ENCODE measurements around the gene HTR6.

Gene HTR6

DNA sequence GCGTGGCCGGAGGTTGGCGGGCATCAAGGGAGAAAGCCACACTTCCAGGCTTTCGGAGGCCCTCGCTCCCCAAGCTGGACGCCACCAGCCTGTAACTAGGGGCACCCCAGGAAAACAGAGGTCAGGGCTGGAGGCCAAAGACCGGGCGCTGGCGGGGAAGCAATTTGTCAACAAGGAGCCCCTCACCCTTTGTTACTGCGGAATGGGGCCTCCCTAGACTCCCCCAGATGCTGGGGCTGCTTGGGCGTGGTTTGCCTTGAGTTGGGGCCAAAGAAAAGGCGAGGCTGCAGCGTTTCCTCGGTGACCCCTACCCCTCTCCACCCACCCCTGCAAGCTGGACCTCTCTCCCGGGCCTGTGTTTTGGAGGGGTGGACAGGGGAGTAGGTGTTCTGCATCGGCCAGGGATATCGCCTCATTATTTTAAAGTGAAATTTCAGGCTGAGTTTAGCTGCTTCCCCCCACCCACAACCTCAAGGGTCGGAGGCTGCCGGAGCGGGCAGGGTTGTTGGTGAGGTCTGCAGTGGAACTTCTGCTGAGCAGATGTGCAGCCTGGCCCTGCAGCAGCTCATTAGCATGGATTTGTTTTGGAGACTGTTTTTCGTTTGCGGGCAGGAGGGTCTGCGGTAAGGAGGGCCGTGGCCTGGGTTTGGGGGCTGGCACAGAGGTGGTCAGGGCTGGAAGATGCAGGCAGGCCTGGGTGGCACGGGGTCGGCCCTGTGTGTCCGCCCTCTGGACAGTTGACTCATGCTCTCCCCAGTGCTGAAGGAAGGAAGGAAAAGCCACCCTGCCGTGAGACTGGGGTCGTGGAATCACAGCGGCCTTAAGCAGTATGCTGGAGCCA, 19.0 kb upstream of the HTR6 start:
- TF ChIP-seq POU2F2 (IDR thresholded peaks at IDR 0.05; ENCODE audit: low read depth, low read length) = no peak
- DNase-seq (ENCODE audit: insufficient read length, low spot score) (no peak), FAIRE-seq (peak; percentile 79)

DNA sequence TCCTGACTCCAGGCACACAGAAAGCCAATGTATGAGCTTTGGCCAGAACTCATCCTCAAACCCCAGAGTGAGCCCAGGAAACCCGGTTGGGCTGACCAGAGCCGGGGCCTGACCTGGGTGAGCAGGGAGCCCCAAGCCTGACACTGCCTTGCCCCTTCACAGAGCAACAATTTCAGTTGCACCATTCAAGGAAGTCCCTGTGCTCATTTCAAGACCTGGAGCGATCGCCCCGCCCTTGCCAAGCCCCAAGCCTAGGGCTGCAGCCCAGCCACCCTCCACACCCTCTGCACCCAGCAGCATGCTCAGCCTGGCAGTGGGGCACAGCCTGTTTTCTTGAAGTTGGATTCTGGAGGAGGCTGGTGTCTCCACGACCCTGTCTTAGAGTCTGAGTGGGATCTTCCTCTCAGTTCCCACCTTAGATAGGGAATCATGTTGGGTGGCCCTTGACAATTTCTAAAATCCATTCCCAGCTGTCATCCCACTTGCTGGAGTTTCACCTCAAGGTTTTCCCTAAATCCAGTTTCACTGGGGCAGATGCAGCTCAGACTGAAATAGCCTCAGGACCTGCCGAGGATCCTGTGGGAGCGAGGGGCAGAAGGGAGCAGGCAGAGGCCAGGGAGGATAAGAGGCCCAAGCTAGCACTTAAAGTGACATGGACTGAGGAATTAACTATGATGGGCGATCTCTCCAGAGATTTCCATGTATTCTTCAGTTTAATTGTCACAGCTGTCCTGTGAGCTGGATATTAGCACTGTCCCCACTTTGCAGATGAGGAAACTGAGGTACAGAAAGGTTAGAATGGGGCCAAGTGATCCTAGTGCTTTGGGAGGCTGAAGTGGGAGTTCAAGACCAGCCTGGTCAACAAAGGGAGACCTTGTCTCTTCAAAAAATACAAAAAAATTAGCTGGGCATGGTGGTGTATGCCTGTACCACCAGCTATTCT, 18.0 kb upstream of the HTR6 start:
- FAIRE-seq = peak; percentile 81
- peak; percentile 58 for DNase-seq (ENCODE audit: insufficient read length, low spot score)
- TF ChIP-seq POU2F2 (IDR thresholded peaks at IDR 0.05; ENCODE audit: low read depth, low read length) = no peak
- TF ChIP-seq SPI1 (IDR thresholded peaks at IDR 0.05; ENCODE audit: low read depth, low read length) = no peak
- no peak for TF ChIP-seq POLR2A (IDR thresholded peaks at IDR 0.05; ENCODE audit: low read depth, low read length)
- TF ChIP-seq PAX5 (IDR thresholded peaks at IDR 0.05; ENCODE audit: insufficient read depth, low read length, severe bottlenecking) = no peak
- no peak for TF ChIP-seq POLR2AphosphoS5 (IDR thresholded peaks at IDR 0.05; ENCODE audit: low read depth, low read length)
- no peak for TF ChIP-seq TAF1 (IDR thresholded peaks at IDR 0.05; ENCODE audit: low read depth, low read length)

DNA sequence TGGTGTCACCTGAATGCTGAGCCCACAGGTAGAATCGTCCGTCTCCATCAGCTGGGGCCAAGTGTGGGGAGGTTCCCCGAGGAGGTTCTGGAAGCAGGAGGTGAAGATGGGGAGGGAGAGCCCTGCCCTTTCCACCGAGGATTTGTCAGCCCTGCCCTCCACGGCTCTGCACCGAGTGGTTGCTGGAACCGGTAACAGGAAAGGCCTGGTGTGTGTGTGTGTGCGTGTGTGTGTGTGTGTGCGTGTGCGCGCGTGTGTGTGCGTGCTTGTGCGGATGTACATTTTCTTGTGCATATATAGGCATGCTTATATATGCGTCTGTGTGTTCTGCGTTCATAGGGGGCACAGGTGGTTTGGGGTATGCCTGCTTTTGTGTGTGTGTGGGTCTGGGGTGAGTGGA, 17.0 kb upstream of the HTR6 start:
- TF ChIP-seq POLR2AphosphoS5 (IDR thresholded peaks at IDR 0.05; ENCODE audit: low read depth, low read length) = no peak
- no peak for TF ChIP-seq TAF1 (IDR thresholded peaks at IDR 0.05; ENCODE audit: low read depth, low read length)
- no peak for TF ChIP-seq SPI1 (IDR thresholded peaks at IDR 0.05; ENCODE audit: low read depth, low read length)
- TF ChIP-seq POLR2A (IDR thresholded peaks at IDR 0.05; ENCODE audit: low read depth, low read length) = no peak
- TF ChIP-seq PAX5 (IDR thresholded peaks at IDR 0.05; ENCODE audit: insufficient read depth, low read length, severe bottlenecking) = no peak
- no peak for TF ChIP-seq POU2F2 (IDR thresholded peaks at IDR 0.05; ENCODE audit: low read depth, low read length)
- no peak for DNase-seq (ENCODE audit: insufficient read length, low spot score)
- no peak for FAIRE-seq

DNA sequence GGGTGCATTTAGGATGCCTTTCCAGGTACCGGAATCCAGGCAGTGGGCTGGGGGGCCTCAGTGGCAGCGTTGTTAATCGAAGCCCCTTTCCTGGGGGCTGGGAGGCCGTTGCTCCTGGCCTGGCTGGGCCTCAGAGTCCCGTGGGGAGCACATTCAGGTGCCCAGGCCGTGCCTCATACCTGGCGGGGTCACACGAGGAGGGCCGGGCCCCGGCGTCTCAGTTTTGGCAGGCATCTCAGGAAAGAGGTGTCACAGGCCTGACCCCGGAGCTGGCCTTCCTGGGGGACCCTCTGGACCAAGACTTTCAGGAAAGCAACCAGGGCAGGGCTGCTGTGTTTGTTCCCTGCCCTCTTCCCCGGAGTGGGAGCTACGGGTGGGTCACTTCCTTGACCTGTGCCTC, 16.4 kb upstream of the HTR6 start:
- no peak for DNase-seq (ENCODE audit: insufficient read length, low spot score)
- TF ChIP-seq POU2F2 (IDR thresholded peaks at IDR 0.05; ENCODE audit: low read depth, low read length) = no peak
- FAIRE-seq = no peak

- FAIRE-seq = no peak
- DNase-seq (ENCODE audit: insufficient read length, low spot score) = no peak
- TF ChIP-seq POU2F2 (IDR thresholded peaks at IDR 0.05; ENCODE audit: low read depth, low read length) (no peak), POLR2A (IDR thresholded peaks at IDR 0.05; ENCODE audit: low read depth, low read length) (no peak), SPI1 (IDR thresholded peaks at IDR 0.05; ENCODE audit: low read depth, low read length) (no peak), TAF1 (IDR thresholded peaks at IDR 0.05; ENCODE audit: low read depth, low read length) (no peak), POLR2AphosphoS5 (IDR thresholded peaks at IDR 0.05; ENCODE audit: low read depth, low read length) (no peak), PAX5 (IDR thresholded peaks at IDR 0.05; ENCODE audit: insufficient read depth, low read length, severe bottlenecking) (no peak)
Measured at GRCh38 chr1:19648689-19649088, 16.0 kb upstream of the HTR6 start.

GRCh38 chr1:19650416-19651140, 14.1 kb upstream of the HTR6 start:
- FAIRE-seq (no peak), DNase-seq (ENCODE audit: insufficient read length, low spot score) (no peak)
- TF ChIP-seq POLR2A (IDR thresholded peaks at IDR 0.05; ENCODE audit: low read depth, low read length) (no peak), POU2F2 (IDR thresholded peaks at IDR 0.05; ENCODE audit: low read depth, low read length) (no peak), SPI1 (IDR thresholded peaks at IDR 0.05; ENCODE audit: low read depth, low read length) (no peak), POLR2AphosphoS5 (IDR thresholded peaks at IDR 0.05; ENCODE audit: low read depth, low read length) (no peak), TAF1 (IDR thresholded peaks at IDR 0.05; ENCODE audit: low read depth, low read length) (no peak), PAX5 (IDR thresholded peaks at IDR 0.05; ENCODE audit: insufficient read depth, low read length, severe bottlenecking) (no peak)

- TF ChIP-seq TAF1 (IDR thresholded peaks at IDR 0.05; ENCODE audit: low read depth, low read length) (no peak), POLR2A (IDR thresholded peaks at IDR 0.05; ENCODE audit: low read depth, low read length) (no peak), SPI1 (IDR thresholded peaks at IDR 0.05; ENCODE audit: low read depth, low read length) (no peak), POLR2AphosphoS5 (IDR thresholded peaks at IDR 0.05; ENCODE audit: low read depth, low read length) (no peak), PAX5 (IDR thresholded peaks at IDR 0.05; ENCODE audit: insufficient read depth, low read length, severe bottlenecking) (no peak), POU2F2 (IDR thresholded peaks at IDR 0.05; ENCODE audit: low read depth, low read length) (no peak)
- peak; percentile 59 for DNase-seq (ENCODE audit: insufficient read length, low spot score)
- FAIRE-seq = peak; percentile 35
Measured at GRCh38 chr1:19651141-19651737, 13.4 kb upstream of the HTR6 start.

- TF ChIP-seq SPI1 (IDR thresholded peaks at IDR 0.05; ENCODE audit: low read depth, low read length) = no peak
- TF ChIP-seq POU2F2 (IDR thresholded peaks at IDR 0.05; ENCODE audit: low read depth, low read length) = no peak
- TF ChIP-seq TAF1 (IDR thresholded peaks at IDR 0.05; ENCODE audit: low read depth, low read length) = no peak
- no peak for TF ChIP-seq POLR2A (IDR thresholded peaks at IDR 0.05; ENCODE audit: low read depth, low read length)
- TF ChIP-seq PAX5 (IDR thresholded peaks at IDR 0.05; ENCODE audit: insufficient read depth, low read length, severe bottlenecking) = no peak
- TF ChIP-seq POLR2AphosphoS5 (IDR thresholded peaks at IDR 0.05; ENCODE audit: low read depth, low read length) = no peak
- DNase-seq (ENCODE audit: insufficient read length, low spot score) (no peak), FAIRE-seq (no peak)
Measured at GRCh38 chr1:19654386-19654785, 10.3 kb upstream of the HTR6 start.

Data from GM12891 (cell line).